ENCODE data around the gene CHFR.
"Not testable (repeated sequence)": the region's sequence is repeated elsewhere in the genome, so short reads cannot be mapped to it uniquely, and the experiment has no call there.

CHFR gene, protein sequence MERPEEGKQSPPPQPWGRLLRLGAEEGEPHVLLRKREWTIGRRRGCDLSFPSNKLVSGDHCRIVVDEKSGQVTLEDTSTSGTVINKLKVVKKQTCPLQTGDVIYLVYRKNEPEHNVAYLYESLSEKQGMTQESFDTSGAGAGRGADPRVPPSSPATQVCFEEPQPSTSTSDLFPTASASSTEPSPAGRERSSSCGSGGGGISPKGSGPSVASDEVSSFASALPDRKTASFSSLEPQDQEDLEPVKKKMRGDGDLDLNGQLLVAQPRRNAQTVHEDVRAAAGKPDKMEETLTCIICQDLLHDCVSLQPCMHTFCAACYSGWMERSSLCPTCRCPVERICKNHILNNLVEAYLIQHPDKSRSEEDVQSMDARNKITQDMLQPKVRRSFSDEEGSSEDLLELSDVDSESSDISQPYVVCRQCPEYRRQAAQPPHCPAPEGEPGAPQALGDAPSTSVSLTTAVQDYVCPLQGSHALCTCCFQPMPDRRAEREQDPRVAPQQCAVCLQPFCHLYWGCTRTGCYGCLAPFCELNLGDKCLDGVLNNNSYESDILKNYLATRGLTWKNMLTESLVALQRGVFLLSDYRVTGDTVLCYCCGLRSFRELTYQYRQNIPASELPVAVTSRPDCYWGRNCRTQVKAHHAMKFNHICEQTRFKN

DNA sequence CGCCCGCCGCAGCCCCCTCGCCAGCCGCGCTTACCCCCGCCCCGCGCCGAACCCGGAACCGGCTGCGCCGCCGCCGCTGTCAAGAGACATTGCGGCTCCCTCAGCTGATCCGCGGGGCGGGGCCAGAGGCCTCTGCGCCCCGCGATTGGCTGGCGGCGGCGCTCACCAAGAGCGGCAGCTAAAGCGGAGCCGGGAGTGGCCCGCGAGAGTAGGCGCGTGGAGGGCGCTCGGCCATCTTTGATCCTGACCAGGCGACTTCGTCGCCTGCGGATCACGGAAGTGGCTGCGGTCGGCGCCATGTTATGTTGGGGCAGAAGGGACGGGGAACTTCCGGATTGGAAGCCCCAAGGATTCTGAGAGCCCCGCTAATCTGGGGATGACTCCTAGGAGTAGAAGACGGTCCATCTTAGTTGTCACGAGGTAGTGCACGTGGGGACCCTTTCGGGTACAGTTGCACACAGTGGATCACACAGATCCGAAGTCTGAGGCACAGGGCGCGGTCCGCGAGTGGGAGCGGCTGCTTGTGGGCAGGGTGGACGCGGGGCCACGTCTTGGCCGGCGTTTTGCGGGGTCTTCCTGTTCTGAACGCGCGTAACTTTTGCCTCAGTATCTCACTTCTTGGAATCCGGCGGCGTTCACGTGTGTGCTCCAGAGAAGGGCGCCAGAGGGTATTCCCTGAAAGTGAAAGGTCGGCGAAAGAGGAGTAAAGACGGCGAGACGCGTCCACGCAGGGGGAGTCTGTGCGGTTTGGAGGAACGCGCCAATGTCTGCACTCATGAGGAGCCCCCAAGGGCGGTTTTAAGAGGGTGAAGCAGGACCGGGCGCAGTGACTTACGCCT is at the start of gene CHFR:
CHFR (minus strand) TSS at position 93 of the 839 bp plus-strand sequence. CDS start 277 bp downstream, outside the sequence.
- DNase-seq (ENCODE audit: low spot score) = peak; percentile 99

GRCh38 chr12:132936921-132937320 is 49.5 kb upstream of the CHFR start:
- DNase-seq (ENCODE audit: low spot score) = not testable (repeated sequence)

GRCh38 chr12:132936163-132936562 is 48.8 kb upstream of the CHFR start:
- DNase-seq (ENCODE audit: low spot score) = no peak

GRCh38 chr12:132926415-132926833 is 39.0 kb upstream of the CHFR start:
- no peak for DNase-seq (ENCODE audit: low spot score)

- DNase-seq (ENCODE audit: low spot score) = no peak
Observed at GRCh38 chr12:132925597-132926414, 38.4 kb upstream of the CHFR start.

GRCh38 chr12:132924356-132924755 is 37.0 kb upstream of the CHFR start:
- no peak for DNase-seq (ENCODE audit: low spot score)

GRCh38 chr12:132923356-132923909 is 36.0 kb upstream of the CHFR start:
- no peak for DNase-seq (ENCODE audit: low spot score)

GRCh38 chr12:132922676-132923075 is 35.3 kb upstream of the CHFR start:
- no peak for DNase-seq (ENCODE audit: low spot score)

- DNase-seq (ENCODE audit: low spot score) = no peak
Observed at GRCh38 chr12:132921685-132922084, 34.3 kb upstream of the CHFR start.

DNA sequence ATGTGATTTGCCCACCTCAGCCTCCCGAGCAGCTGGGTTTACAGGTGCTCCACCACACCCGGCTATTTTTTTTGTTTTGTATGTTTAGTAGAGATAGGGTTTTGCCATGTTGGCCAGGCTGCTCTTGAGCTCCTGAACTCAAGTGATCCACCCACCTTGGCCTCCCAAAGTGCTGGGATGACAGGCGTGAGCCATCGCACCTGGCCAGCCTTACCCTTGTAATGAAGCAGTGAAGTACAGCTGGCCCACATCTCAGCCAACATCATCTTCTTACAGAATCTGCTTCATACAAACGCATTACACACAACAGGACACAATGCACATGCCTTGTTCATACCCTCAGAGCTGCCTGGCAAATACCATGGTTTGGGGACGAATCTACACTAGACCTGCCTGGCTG is 31.3 kb upstream of the CHFR start:
- DNase-seq (ENCODE audit: low spot score) = no peak

DNA sequence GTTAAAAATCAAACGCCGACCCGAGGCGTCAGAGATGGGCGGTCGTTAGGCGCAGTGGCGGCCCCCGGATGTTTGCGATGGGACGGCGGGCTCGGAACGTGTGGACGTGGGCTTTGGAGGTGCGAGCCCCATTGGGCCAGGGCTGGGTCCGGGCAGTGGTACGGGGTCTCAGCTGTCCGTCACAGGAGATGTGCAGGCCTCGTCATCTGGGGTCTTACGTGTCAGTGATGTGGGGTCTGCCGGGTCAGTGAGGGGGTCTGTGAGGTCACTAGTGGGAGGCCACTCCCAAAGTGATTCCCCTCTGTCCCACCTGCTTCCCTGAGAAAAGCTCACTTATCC is 21.6 kb upstream of the CHFR start:
- DNase-seq (ENCODE audit: low spot score) = no peak

DNA sequence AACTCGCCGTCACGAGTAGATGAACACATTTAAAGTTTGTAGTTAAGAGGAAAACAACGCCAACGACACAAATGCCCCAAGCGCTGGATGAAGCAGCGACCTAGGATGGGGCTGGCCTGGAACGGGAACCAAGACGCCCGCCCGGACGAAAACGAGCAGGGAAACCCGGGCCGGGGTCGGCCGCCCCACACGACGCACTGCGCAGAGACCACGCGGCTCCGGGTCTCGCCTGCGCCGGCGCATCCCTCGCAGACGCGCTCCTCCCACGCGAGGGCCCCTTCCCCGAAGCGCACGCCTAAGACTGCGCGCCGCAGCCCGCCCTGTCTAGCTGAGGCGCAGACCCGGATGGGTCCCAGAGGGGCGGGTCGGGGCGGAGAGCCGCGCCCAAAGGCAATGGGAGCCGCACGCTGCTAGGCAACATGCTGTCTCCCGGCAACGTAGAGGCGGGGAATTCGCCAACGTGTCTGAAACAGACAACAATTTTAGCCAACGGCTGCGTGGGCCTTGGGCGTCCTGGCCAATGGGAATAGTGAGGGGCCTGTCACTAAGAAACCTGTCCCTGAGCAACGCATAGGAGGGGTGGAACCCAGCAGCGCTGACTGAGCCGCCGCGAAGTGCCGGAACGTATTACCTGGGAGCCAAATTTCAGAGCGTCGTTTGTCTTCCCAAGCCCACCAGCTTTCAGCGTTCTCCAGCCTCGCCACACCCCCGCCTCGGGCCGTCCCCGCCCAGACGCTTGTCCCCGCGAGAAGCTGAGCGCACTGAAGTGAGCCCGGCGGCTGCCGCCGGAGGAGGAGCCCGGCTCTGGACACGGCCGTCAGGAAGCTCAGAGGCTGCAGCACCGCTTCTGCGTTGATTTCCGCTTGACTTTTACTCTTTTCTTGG is 21.0 kb upstream of the CHFR start:
- peak; percentile 97 for DNase-seq (ENCODE audit: low spot score)

- not testable (repeated sequence) for DNase-seq (ENCODE audit: low spot score)
Observed at GRCh38 chr12:132907789-132908144, 20.4 kb upstream of the CHFR start.

GRCh38 chr12:132907216-132907615 is 19.8 kb upstream of the CHFR start:
- DNase-seq (ENCODE audit: low spot score) = no peak

- DNase-seq (ENCODE audit: low spot score) = peak; percentile 51
Observed at GRCh38 chr12:132904718-132905328, 17.4 kb upstream of the CHFR start.

DNA sequence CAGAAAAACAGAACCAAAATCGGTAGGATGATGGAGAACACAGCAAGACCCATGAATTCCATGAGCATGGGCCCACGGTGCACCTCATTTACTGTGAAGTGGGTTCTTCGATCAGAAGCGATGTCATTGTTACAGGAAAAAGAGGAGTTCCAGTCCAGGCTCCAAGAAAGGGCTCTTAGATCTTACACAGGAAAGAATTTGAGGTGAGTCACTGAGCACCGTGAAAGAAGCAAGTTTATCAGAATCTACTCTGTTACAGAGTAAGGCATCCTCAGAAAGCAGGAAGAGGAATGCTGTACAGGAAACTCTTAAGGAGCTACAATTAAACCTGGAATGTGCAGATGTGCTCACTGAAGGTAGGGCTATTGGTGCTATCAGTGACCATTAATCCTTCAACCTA is 11.6 kb upstream of the CHFR start:
- DNase-seq (ENCODE audit: low spot score) = peak; percentile 63

- DNase-seq (ENCODE audit: low spot score) = no peak
Observed at GRCh38 chr12:132888852-132889251, 1.4 kb upstream of the CHFR start.

DNA sequence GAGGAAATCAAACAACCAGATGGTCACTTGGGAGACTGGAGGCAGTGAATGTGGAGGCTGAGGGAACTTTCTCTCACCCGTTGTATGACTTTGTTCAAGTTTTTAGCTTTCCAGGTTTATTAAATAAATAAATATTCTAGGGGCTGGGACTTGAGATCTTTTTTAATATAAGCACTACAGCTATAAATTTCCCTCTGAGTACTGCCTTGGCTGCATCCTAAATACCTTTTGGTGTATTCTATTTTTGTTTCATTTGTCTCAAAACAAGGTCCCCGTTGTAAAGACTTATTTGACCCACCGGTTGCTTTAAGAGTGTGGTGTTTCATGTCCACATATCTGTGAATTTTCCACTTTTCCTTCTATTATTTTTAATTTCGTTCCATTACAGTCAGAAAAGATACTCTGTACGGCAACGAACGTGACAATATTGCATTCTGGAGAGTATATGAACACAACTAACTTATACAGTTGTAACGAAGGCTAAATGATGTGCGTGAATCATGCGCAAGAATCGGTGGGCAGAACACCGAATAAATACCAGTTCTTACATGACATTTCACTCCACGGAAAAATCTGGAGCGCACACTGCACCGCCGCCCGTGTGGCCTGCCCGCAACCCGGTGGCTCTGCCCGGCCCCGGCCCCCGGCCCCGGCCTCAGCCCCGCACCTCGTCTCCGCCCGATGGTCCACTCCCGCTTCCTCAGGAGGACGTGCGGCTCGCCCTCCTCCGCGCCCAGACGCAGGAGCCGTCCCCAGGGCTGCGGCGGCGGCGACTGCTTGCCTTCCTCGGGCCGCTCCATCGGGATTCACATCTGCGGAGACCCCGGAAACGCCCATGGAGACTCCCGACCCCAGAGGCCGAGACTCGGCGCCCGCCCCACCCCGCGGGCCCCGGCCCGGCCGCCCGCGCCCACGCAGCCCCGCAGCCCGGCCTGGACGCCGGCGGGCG is 602 bp downstream of the CHFR start:
- peak; percentile 4 for DNase-seq (ENCODE audit: low spot score)

DNA sequence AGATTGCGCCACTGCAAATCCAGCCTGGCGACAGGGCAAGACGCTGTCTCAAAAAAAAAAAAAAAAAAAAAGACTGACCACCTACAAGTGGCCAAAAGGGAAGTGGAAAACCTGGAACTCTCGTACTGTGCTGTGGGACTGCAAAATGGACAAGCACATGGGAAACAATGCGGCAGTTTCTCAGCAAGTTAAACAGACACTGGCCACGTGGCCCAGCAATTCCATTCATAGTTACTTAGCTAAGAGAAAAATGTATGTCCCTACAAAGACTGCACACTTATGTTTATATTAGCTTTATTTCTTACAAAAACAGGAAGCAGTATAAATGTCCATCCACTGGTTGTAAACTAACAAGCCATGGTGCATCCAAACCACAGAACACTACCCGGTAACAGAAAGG is 5.6 kb downstream of the CHFR start:
- DNase-seq (ENCODE audit: low spot score) = no peak

All from kidney tubule cell (primary cell).